K562 (cell line): ENCODE measurements around the gene KXD1. TPM values are rescaled to one million over a fixed set of nuclear protein-coding genes. Genes with fewer than 3 reads are reported as not detected.

ENCODE experiments used
- CAMTA2 ChIP-seq: fragments of 250-450 bp; sonication (Bioruptor Pico); conservative IDR thresholded peaks from 2 replicates; pipeline ENCODE4 v1.5.1; 2022
- CBFB ChIP-seq: sonication (generic); formaldehyde crosslinking; IDR thresholded peaks from 2 replicates; pipeline ENCODE4 v1.4.0; 2020; ENCODE audit warnings: mild to moderate bottlenecking, missing genetic modification reagents
- GABPB1 ChIP-seq: sonication (generic); formaldehyde crosslinking; IDR thresholded peaks from 2 replicates; pipeline ENCODE4 v1.8.0; 2022; ENCODE audit warnings: mild to moderate bottlenecking, missing genetic modification reagents
- KDM4B ChIP-seq, 2 experiments: fragments of 450-650 bp in 1 of 2; sonication (generic) in 1 of 2; IDR thresholded peaks; 2 replicates each; pipeline ENCODE4 v1.6.1; 2016 to 2017; ENCODE audit warnings: borderline replicate concordance in 2 of 2, antibody characterized with exemption in 1 of 2, low read depth in 1 of 2, mild to moderate bottlenecking in 1 of 2
- MTA1 ChIP-seq: fragments of 450-650 bp; IDR thresholded peaks from 2 replicates; pipeline ENCODE4 v1.6.1; 2017; ENCODE audit warnings: borderline replicate concordance
- MYBL2 ChIP-seq, 2 experiments: fragments of 450-650 bp in 1 of 2; sonication (generic) in 1 of 2; formaldehyde crosslinking in 1 of 2; IDR thresholded peaks; 2 replicates each; pipeline versions ENCODE4 v1.6.1 to v1.8.1; 2017 to 2022; ENCODE audit warnings: borderline replicate concordance in 1 of 2, inconsistent platforms in 1 of 2, low read depth in 1 of 2, mild to moderate bottlenecking in 1 of 2, missing genetic modification reagents in 1 of 2, moderate library complexity in 1 of 2
- PHF21A ChIP-seq: fragments of 450-650 bp; IDR thresholded peaks from 2 replicates; pipeline ENCODE4 v1.6.1; 2017; ENCODE audit warnings: low read depth, borderline replicate concordance
- SIN3B ChIP-seq: fragments of 450-650 bp; IDR thresholded peaks from 2 replicates; pipeline ENCODE4 v1.6.1; 2017; ENCODE audit warnings: low read depth, mild to moderate bottlenecking, moderate library complexity
- ZNF124 ChIP-seq: sonication (generic); formaldehyde crosslinking; IDR thresholded peaks from 2 replicates; pipeline ENCODE4 v1.8.1; 2022; ENCODE audit warnings: missing genetic modification reagents
- ZNF224 ChIP-seq: sonication (generic); formaldehyde crosslinking; IDR thresholded peaks from 2 replicates; pipeline ENCODE4 v1.8.0; 2022; ENCODE audit warnings: mild to moderate bottlenecking, missing genetic modification reagents
- polyA plus RNA-seq, 8 experiments: library from polyadenylated mRNA; depleted of rRNA in 4 of 8; stranded (reverse) in 5 of 8; unstranded in 3 of 8; fragments of >200 nt; fragmentation: Nextera tagmentation in 2 of 8; fragmentation: Illumina TruSeq in 1 of 8; extraction: Ambion mirVana in 2 of 8; extraction: Trizol in 1 of 8; gene quantifications; 2 replicates each; pipeline versions ENCODE4 v1.2.1 to v1.2.3, GENCODE V29; 2011 to 2014; ENCODE audit warnings: inconsistent platforms in 1 of 8, missing spikeins in 1 of 8
- total RNA-seq, 7 experiments: library from RNA; depleted of rRNA in 6 of 7; stranded (reverse); fragments of >200 nt in 6 of 7; fragmentation: Illumina TruSeq in 2 of 7; extraction: Trizol in 2 of 7; gene quantifications; 2 replicates each; pipeline versions ENCODE4 v1.2.1 to v1.2.3, GENCODE V29; 2011 to 2021; ENCODE audit warnings: low replicate concordance in 1 of 7
- TF ChIP-seq, protein P1 (sequence below): fragments of 200-800 bp; sonication (Bioruptor generic); IDR thresholded peaks from 2 replicates; pipeline ENCODE4 v1.6.1; 2017; ENCODE audit warnings: missing genetic modification characterization, missing compliant biosample characterization
- TF ChIP-seq, protein P2 (sequence below): fragments of 450-650 bp; formaldehyde crosslinking; IDR thresholded peaks from 2 replicates; pipeline ENCODE4 v1.4.0; 2020; ENCODE audit warnings: mild to moderate bottlenecking, moderate library complexity
- TF ChIP-seq, protein P3 (sequence below): sonication (generic); formaldehyde crosslinking; IDR thresholded peaks from 2 replicates; pipeline ENCODE4 v1.8.1; 2023; ENCODE audit warnings: mild to moderate bottlenecking, missing genetic modification reagents
- TF ChIP-seq, protein P4 (sequence below), 2 experiments: fragments of 450-650 bp in 1 of 2; sonication (generic) in 1 of 2; formaldehyde crosslinking in 1 of 2; IDR thresholded peaks in 1 of 2; conservative IDR thresholded peaks in 1 of 2; 2 replicates each; pipeline versions ENCODE4 v1.6.1 to v1.8.1; 2016 to 2023; ENCODE audit warnings: mild to moderate bottlenecking in 2 of 2, moderate library complexity in 2 of 2, inconsistent platforms in 1 of 2, missing genetic modification reagents in 1 of 2
- TF ChIP-seq, protein P5 (sequence below): conservative IDR thresholded peaks from 2 replicates; pipeline ENCODE4 v1.6.1; 2011; ENCODE audit warnings: low read depth, mild to moderate bottlenecking, low read length; ENCODE audit not compliant: control insufficient read depth

KXD1 gene
- total and polyA plus RNA-seq, 9 of the 15 experiments (the other 6 are each of a cell fraction or from before 2014, with no cell fraction given) = 21.9 to 210 (median 118) TPM

DNA sequence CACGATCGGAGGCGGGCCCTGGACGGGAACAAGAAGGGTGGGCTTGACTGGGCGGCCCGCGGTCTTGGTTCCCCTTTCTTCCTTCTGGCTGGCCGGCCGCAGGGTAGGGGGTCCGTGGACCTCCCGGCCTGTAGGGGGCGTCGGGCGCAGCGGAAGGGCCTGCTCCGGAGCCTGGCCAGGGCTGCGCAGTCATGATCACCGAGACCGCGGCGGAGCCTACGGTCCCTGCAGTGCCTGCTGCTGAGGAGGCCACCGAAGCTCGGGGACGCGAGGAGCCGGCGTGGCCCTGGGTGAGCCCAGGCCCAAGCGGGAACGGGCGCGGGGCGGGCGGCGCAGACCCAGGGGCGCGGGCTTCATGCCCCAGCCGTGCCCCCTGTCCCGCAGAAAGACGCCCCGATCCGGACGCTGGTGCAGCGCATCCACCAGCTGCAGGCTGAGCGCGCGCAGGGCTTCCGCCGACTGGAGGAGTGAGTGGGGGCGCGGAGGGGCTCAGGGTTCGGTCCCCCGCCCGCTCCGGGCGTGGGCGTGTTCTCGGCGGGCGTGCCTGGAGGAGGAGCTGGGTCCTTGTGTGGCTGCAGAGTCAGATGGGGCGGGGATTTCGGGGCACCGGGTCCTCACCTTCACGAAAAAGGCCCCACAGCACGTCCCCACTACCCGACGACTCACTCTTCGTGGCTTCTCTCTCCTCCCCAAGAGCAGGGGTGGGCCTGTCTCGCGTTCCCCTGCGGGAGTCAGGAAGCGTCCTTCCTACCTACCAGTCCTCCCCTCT is 31.1 kb downstream of the KXD1 start, which contains the start of gene REX1BD (continued):
- TF ChIP-seq, protein P1, sequence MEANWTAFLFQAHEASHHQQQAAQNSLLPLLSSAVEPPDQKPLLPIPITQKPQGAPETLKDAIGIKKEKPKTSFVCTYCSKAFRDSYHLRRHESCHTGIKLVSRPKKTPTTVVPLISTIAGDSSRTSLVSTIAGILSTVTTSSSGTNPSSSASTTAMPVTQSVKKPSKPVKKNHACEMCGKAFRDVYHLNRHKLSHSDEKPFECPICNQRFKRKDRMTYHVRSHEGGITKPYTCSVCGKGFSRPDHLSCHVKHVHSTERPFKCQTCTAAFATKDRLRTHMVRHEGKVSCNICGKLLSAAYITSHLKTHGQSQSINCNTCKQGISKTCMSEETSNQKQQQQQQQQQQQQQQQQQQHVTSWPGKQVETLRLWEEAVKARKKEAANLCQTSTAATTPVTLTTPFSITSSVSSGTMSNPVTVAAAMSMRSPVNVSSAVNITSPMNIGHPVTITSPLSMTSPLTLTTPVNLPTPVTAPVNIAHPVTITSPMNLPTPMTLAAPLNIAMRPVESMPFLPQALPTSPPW (CRISPR knock-in tag) = peak; percentile 89
- TF ChIP-seq GABPB1 (CRISPR knock-in tag) (peak; percentile 87), CAMTA2 (CRISPR knock-in tag) (0 out of 2 replicates have a peak, but pooled peaks have one; percentile 60), ZNF124 (CRISPR knock-in tag) (no peak), ZNF224 (CRISPR knock-in tag) (0 out of 2 replicates have a peak, but pooled peaks have one; percentile 58), SIN3B (peak; percentile 75; the same call in 1 of the 2 replicates), KDM4B (IDR thresholded peaks at IDR 0.05; ENCODE audit: borderline replicate concordance in 2 of 2, low read depth in 1 of 2) (peak in 1 of 2 experiments; percentile 77; a peak in 1 of 4 replicates), MYBL2 (IDR thresholded peaks at IDR 0.05; ENCODE audit: low read depth) (no peak), MYBL2 (CRISPR knock-in tag; IDR thresholded peaks at IDR 0.05; ENCODE audit: borderline replicate concordance) (no peak), MTA1 (peak; percentile 77; the same call in 1 of the 2 replicates), CBFB (CRISPR knock-in tag) (0 out of 2 replicates have a peak, but pooled peaks have one; percentile 50), PHF21A (peak; percentile 71; the same call in 1 of the 2 replicates)
- TF ChIP-seq, protein P2, sequence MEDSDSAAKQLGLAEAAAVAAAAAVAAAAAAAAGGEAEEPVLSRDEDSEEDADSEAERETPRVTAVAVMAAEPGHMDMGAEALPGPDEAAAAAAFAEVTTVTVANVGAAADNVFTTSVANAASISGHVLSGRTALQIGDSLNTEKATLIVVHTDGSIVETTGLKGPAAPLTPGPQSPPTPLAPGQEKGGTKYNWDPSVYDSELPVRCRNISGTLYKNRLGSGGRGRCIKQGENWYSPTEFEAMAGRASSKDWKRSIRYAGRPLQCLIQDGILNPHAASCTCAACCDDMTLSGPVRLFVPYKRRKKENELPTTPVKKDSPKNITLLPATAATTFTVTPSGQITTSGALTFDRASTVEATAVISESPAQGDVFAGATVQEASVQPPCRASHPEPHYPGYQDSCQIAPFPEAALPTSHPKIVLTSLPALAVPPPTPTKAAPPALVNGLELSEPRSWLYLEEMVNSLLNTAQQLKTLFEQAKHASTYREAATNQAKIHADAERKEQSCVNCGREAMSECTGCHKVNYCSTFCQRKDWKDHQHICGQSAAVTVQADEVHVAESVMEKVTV (CRISPR knock-in tag) = 0 out of 2 replicates have a peak, but pooled peaks have one; percentile 25
- TF ChIP-seq, protein P3, sequence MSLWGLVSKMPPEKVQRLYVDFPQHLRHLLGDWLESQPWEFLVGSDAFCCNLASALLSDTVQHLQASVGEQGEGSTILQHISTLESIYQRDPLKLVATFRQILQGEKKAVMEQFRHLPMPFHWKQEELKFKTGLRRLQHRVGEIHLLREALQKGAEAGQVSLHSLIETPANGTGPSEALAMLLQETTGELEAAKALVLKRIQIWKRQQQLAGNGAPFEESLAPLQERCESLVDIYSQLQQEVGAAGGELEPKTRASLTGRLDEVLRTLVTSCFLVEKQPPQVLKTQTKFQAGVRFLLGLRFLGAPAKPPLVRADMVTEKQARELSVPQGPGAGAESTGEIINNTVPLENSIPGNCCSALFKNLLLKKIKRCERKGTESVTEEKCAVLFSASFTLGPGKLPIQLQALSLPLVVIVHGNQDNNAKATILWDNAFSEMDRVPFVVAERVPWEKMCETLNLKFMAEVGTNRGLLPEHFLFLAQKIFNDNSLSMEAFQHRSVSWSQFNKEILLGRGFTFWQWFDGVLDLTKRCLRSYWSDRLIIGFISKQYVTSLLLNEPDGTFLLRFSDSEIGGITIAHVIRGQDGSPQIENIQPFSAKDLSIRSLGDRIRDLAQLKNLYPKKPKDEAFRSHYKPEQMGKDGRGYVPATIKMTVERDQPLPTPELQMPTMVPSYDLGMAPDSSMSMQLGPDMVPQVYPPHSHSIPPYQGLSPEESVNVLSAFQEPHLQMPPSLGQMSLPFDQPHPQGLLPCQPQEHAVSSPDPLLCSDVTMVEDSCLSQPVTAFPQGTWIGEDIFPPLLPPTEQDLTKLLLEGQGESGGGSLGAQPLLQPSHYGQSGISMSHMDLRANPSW (CRISPR knock-in tag) = peak; percentile 78; the same call in 1 of the 2 replicates
- TF ChIP-seq, protein P4, sequence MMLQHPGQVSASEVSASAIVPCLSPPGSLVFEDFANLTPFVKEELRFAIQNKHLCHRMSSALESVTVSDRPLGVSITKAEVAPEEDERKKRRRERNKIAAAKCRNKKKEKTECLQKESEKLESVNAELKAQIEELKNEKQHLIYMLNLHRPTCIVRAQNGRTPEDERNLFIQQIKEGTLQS (IDR thresholded peaks at IDR 0.05) = no peak
- TF ChIP-seq, protein P4 (CRISPR knock-in tag; conservative IDR thresholded peaks at IDR 0.05) = no peak
- TF ChIP-seq, protein P5, sequence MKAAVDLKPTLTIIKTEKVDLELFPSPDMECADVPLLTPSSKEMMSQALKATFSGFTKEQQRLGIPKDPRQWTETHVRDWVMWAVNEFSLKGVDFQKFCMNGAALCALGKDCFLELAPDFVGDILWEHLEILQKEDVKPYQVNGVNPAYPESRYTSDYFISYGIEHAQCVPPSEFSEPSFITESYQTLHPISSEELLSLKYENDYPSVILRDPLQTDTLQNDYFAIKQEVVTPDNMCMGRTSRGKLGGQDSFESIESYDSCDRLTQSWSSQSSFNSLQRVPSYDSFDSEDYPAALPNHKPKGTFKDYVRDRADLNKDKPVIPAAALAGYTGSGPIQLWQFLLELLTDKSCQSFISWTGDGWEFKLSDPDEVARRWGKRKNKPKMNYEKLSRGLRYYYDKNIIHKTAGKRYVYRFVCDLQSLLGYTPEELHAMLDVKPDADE = peak; percentile 14; the same call in 1 of the 2 replicates
